Esophagus mucosa (tissue), 1 donor: ENCODE data around the gene GRK5. TPM values are rescaled to one million over a fixed set of nuclear protein-coding genes. Genes with fewer than 3 reads are reported as not detected.
"Not testable (repeated sequence)": the region's sequence is repeated elsewhere in the genome, so short reads cannot be mapped to it uniquely, and the experiment has no call there.

Experiments used
- ATAC-seq: fragments of 200-7000 bp; cut with Tn5 transposase; one replicate; pipeline ENCODE4 v1.9.1; 2020
- total RNA-seq: library from RNA; stranded (reverse); gene quantifications from one replicate; pipeline ENCODE4 v1.2.4, GENCODE V29; 2023
- donor health status: DM: yes; HTN: yes; CAD: no.

The GRK5 gene
- total RNA-seq, 1 donor from 2014 or later = 3.7 TPM

- peak; percentile 75 for ATAC-seq
These were observed 254.6 kb downstream of the GRK5 start for GRCh38 chr10:119461923-119462322.

GRCh38 chr10:119462773-119463172, 255.4 kb downstream of the GRK5 start:
- ATAC-seq = no peak

GRCh38 chr10:119463195-119463594, 255.8 kb downstream of the GRK5 start:
- ATAC-seq = not testable (repeated sequence)

- no peak for ATAC-seq
These were observed 257.7 kb downstream of the GRK5 start for GRCh38 chr10:119465085-119465484.

GRCh38 chr10:119466076-119466475, 258.7 kb downstream of the GRK5 start:
- ATAC-seq = no peak

GRCh38 chr10:119466655-119467054, 259.3 kb downstream of the GRK5 start:
- peak; percentile 81 for ATAC-seq

GRCh38 chr10:119468542-119469324, 261.4 kb downstream of the GRK5 start:
- no peak for ATAC-seq

- ATAC-seq = peak; percentile 76
These were observed 261.9 kb downstream of the GRK5 start for GRCh38 chr10:119469325-119469707.

GRCh38 chr10:119469846-119470245, 262.5 kb downstream of the GRK5 start:
- no peak for ATAC-seq

GRCh38 chr10:119470920-119471702, 263.7 kb downstream of the GRK5 start:
- ATAC-seq = no peak

- no peak for ATAC-seq
These were observed 266.4 kb downstream of the GRK5 start for GRCh38 chr10:119473771-119474170.

GRCh38 chr10:119474606-119475005, 267.2 kb downstream of the GRK5 start:
- ATAC-seq = no peak

- ATAC-seq = no peak
These were observed 270.1 kb downstream of the GRK5 start for GRCh38 chr10:119477444-119477843.

- ATAC-seq = peak; percentile 59
These were observed 270.9 kb downstream of the GRK5 start for GRCh38 chr10:119478111-119478802.

- peak; percentile 43 for ATAC-seq
These were observed 271.5 kb downstream of the GRK5 start for GRCh38 chr10:119478811-119479341.

GRCh38 chr10:119479532-119479931, 272.2 kb downstream of the GRK5 start:
- no peak for ATAC-seq

GRCh38 chr10:119480667-119481066, 273.3 kb downstream of the GRK5 start:
- ATAC-seq = no peak

- no peak for ATAC-seq
These were observed 274.5 kb downstream of the GRK5 start for GRCh38 chr10:119481781-119482426.

GRCh38 chr10:119483001-119483400, 275.6 kb downstream of the GRK5 start:
- ATAC-seq = no peak

- ATAC-seq = no peak
These were observed 276.5 kb downstream of the GRK5 start for GRCh38 chr10:119483839-119484238.

GRCh38 chr10:119488675-119489074, 281.3 kb downstream of the GRK5 start:
- ATAC-seq = no peak

GRCh38 chr10:119489991-119490326, 282.6 kb downstream of the GRK5 start:
- ATAC-seq = no peak
